OCI-LY3 (cell line): Measurements from ENCODE around the gene FMNL1.

ENCODE experiments used
- H2AFZ ChIP-seq: fragments of 200-600, 300-600 bp; shearing (Covaris generic); 2 replicates; pipeline ENCODE4 v1.6.0; 2014; ENCODE audit warnings: antibody characterized with exemption, low read depth, low read length
- H3K27ac ChIP-seq: fragments of 200-600, 300-600 bp; sonication (generic); 2 replicates; pipeline ENCODE4 v1.5.1; 2014; ENCODE audit warnings: mild to moderate bottlenecking, low read length, moderate library complexity, mixed read lengths
- H3K27me3 ChIP-seq: fragments of 200-600, 300-600 bp; sonication (generic); 2 replicates; pipeline ENCODE4 v1.6.1; 2014; ENCODE audit warnings: low read depth, low read length, mixed read lengths
- H3K36me3 ChIP-seq: fragments of 200-600, 300-600 bp; sonication (generic); replicated peaks from 2 replicates; pipeline ENCODE3; 2014; ENCODE audit warnings: low read depth, low read length, mixed read lengths
- H3K4me1 ChIP-seq: fragments of 300-600, 200-600 bp; sonication (generic); 2 replicates; pipeline ENCODE4 v1.6.1; 2014; ENCODE audit warnings: low read length, mixed read lengths
- H3K4me2 ChIP-seq: fragments of 200-600, 300-600 bp; sonication (generic); 2 replicates; pipeline ENCODE4 v1.6.1; 2014; ENCODE audit warnings: low read length, mixed read lengths
- H3K4me3 ChIP-seq: fragments of 300-600, 200-600 bp; sonication (generic); 2 replicates; pipeline ENCODE4 v1.5.1; 2014; ENCODE audit warnings: antibody characterized with exemption, mild to moderate bottlenecking, low read length, moderate library complexity
- H3K79me2 ChIP-seq: fragments of 300-600, 200-600 bp; shearing (Covaris generic); 2 replicates; pipeline ENCODE4 v1.6.1; 2014; ENCODE audit warnings: mild to moderate bottlenecking, low read length, mixed read lengths
- H3K9ac ChIP-seq: fragments of 300-600, 200-600 bp; shearing (Covaris generic); 2 replicates; pipeline ENCODE4 v1.6.0; 2014; ENCODE audit warnings: mild to moderate bottlenecking, low read length, moderate library complexity
- H3K9me3 ChIP-seq: fragments of 200-600, 300-600 bp; shearing (Covaris generic); 2 replicates; pipeline ENCODE4 v1.6.1; 2014; ENCODE audit warnings: low read length, mixed read lengths; ENCODE audit not compliant: insufficient read depth
- H4K20me1 ChIP-seq: fragments of 200-600, 300-600 bp; sonication (generic); 2 replicates; pipeline ENCODE4 v1.6.1; 2016; ENCODE audit warnings: low read length, mixed read lengths; ENCODE audit not compliant: insufficient read depth
- CTCF ChIP-seq: fragments of 200-600, 300-600 bp; sonication (generic); IDR thresholded peaks from 2 replicates; pipeline ENCODE4 v1.5.1; 2014; ENCODE audit warnings: antibody characterized with exemption, low read length, low read depth
- EZH2phosphoT487 ChIP-seq: fragments of 200-600 bp; shearing (Covaris generic); IDR thresholded peaks from 2 replicates; pipeline ENCODE4 v1.6.1; 2018; ENCODE audit warnings: antibody characterized with exemption, mixed run types, low read depth

FMNL1 gene

GRCh38 chr17:45226576-45226975 lies 4.9 kb downstream of the FMNL1 start:
- Histone ChIP-seq H2AFZ (no peak overlapping the region), H3K27ac (peak overlapping the region; percentile 99), H3K79me2 (peaks cover 92% of the 10 kb centered on the region), H3K27me3 (no peaks in the 10 kb centered on the region), H4K20me1 (no peaks in the 10 kb centered on the region), H3K4me3 (peak overlapping the region; percentile 74), H3K9me3 (no peaks in the 10 kb centered on the region), H3K4me1 (peaks cover 81% of the 10 kb centered on the region), H3K36me3 (no peaks in the 10 kb centered on the region), H3K4me2 (peak overlapping the region; percentile 98), H3K9ac (peak overlapping the region; percentile 96)
- TF ChIP-seq EZH2phosphoT487 (no peak), CTCF (no peak)

- Histone ChIP-seq H3K4me1 (peaks cover 81% of the 10 kb centered on the region), H2AFZ (no peak overlapping the region), H3K9ac (peak overlapping the region; percentile 96), H3K4me3 (peak overlapping the region; percentile 74), H3K9me3 (no peaks in the 10 kb centered on the region), H4K20me1 (no peaks in the 10 kb centered on the region), H3K27me3 (no peaks in the 10 kb centered on the region), H3K4me2 (peak overlapping the region; percentile 98), H3K79me2 (peaks cover 87% of the 10 kb centered on the region), H3K36me3 (no peaks in the 10 kb centered on the region), H3K27ac (peak overlapping the region; percentile 99)
- TF ChIP-seq EZH2phosphoT487 = no peak
- no peak for TF ChIP-seq CTCF
These were observed 5.6 kb downstream of the FMNL1 start for GRCh38 chr17:45227101-45227925.

- peaks cover 79% of the 10 kb centered on the region for H3K79me2 ChIP-seq
- H3K27ac ChIP-seq = peak overlapping the region; percentile 99
- H3K4me2 ChIP-seq = peak overlapping the region; percentile 98
- H3K27me3 ChIP-seq = no peaks in the 10 kb centered on the region
- no peaks in the 10 kb centered on the region for H3K9me3 ChIP-seq
- peaks cover 79% of the 10 kb centered on the region for H3K4me1 ChIP-seq
- peak overlapping the region; percentile 96 for H3K9ac ChIP-seq
- TF ChIP-seq EZH2phosphoT487 = no peak
- TF ChIP-seq CTCF = no peak
- H4K20me1 ChIP-seq = no peaks in the 10 kb centered on the region
- H2AFZ ChIP-seq = no peak overlapping the region
- H3K36me3 ChIP-seq = no peaks in the 10 kb centered on the region
- H3K4me3 ChIP-seq = peak overlapping the region; percentile 74
These were observed 6.5 kb downstream of the FMNL1 start for GRCh38 chr17:45227926-45228762.
